RWPE2 (cell line): ENCODE data around the gene CACNA1H.
A peak's percentile ranks its signal among the peaks of the same experiment; 100 is the strongest.

Experiments
- ATAC-seq: fragments of 200-7000 bp; cut with Tn5 transposase; 3 replicates; pipeline ENCODE4 v1.9.1; 2021; ENCODE audit warnings: low read depth
- DNase-seq: peaks from one replicate; pipeline ENCODE4 v3.0.0-alpha.2; 2020; ENCODE audit warnings: low spot score
- H3K27ac ChIP-seq: fragments of 450-650 bp; 2 replicates; pipeline ENCODE4 v1.5.1; 2017; ENCODE audit warnings: mild to moderate bottlenecking; ENCODE audit not compliant: poor library complexity, severe bottlenecking
- H3K27me3 ChIP-seq: fragments of 250-450 bp; sonication (Bioruptor Pico); 2 replicates; pipeline ENCODE4 v1.5.1; 2021; ENCODE audit warnings: mild to moderate bottlenecking, moderate library complexity; ENCODE audit not compliant: insufficient read depth, poor library complexity, severe bottlenecking
- H3K36me3 ChIP-seq: fragments of 250-450 bp; sonication (Bioruptor Pico); 2 replicates; pipeline ENCODE4 v1.5.1; 2020; ENCODE audit warnings: low read depth, mild to moderate bottlenecking, moderate library complexity
- H3K4me1 ChIP-seq: fragments of 250-450 bp; sonication (Bioruptor Pico); 2 replicates; pipeline ENCODE4 v1.5.1; 2021; ENCODE audit warnings: mild to moderate bottlenecking, moderate library complexity; ENCODE audit not compliant: insufficient read depth, poor library complexity, severe bottlenecking
- H3K4me3 ChIP-seq: fragments of 250-450 bp; sonication (Bioruptor Pico); 2 replicates; pipeline ENCODE4 v1.5.1; 2021; ENCODE audit warnings: mild to moderate bottlenecking, moderate library complexity; ENCODE audit not compliant: severe bottlenecking
- H3K9me3 ChIP-seq: fragments of 250-450 bp; sonication (Bioruptor Pico); 2 replicates; pipeline ENCODE4 v1.5.1; 2021; ENCODE audit warnings: mild to moderate bottlenecking, moderate library complexity; ENCODE audit not compliant: severe bottlenecking
- TF ChIP-seq, protein P1 (sequence below): fragments of 450-650 bp; IDR thresholded peaks from one replicate; pipeline ENCODE4 v1.5.1; 2017; ENCODE audit warnings: mild to moderate bottlenecking, moderate library complexity; ENCODE audit not compliant: poor library complexity, severe bottlenecking

Gene CACNA1H

DNA sequence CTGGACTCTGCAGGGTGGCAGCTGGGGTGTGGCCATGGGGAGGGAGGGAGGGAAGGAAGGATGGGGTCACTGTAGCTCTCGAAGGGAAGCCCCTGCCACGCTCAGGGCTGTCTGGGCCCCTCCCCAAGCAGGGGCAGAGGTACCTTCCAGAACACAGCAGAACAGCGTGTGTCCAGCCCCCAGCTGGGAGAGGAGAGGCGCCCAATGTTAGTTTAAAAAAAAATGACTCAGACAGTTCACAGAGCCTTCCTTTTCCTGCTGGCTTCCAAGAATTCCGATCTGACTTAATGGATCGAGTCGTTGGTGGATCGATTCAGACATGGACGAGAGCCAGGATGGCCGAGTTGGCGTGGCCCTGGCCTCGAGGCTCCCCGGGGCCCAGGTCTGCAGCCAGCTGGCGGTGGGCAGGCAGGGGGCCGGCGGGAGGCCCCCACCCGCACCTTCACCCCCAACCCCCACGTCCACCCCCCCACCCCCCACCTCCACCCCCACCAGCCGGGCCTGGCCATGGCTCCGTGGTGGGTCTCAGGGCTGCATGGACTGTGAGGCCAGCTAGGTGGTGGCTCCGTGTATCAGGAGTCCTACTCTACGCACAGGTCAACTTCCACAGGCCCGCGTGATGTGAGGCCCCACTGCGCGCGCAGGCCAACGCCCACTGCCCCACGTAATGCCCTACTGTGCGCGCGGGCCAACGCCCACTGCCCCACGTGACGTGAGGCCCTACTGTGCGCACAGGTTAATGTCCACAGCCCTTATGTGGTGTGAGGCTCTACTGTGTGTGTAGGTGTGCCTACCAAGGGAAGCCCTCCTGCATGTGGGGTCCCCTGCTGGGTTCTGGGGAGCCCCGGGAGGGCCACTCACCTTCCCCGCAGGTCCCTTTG lies 21.8 kb downstream of the CACNA1H start:
- Histone ChIP-seq H3K4me1 (no peaks in the 10 kb centered on the region), H3K9me3 (no peaks in the 10 kb centered on the region), H3K27me3 (peaks cover 7% of the 10 kb centered on the region), H3K27ac (no peak overlapping the region), H3K36me3 (no peaks in the 10 kb centered on the region), H3K4me3 (no peak overlapping the region)
- TF ChIP-seq, protein P1, sequence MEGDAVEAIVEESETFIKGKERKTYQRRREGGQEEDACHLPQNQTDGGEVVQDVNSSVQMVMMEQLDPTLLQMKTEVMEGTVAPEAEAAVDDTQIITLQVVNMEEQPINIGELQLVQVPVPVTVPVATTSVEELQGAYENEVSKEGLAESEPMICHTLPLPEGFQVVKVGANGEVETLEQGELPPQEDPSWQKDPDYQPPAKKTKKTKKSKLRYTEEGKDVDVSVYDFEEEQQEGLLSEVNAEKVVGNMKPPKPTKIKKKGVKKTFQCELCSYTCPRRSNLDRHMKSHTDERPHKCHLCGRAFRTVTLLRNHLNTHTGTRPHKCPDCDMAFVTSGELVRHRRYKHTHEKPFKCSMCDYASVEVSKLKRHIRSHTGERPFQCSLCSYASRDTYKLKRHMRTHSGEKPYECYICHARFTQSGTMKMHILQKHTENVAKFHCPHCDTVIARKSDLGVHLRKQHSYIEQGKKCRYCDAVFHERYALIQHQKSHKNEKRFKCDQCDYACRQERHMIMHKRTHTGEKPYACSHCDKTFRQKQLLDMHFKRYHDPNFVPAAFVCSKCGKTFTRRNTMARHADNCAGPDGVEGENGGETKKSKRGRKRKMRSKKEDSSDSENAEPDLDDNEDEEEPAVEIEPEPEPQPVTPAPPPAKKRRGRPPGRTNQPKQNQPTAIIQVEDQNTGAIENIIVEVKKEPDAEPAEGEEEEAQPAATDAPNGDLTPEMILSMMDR: no peak
- DNase-seq: no peak
- 0 out of 3 replicates have a peak, but pooled peaks have one; percentile 13 for ATAC-seq

DNA sequence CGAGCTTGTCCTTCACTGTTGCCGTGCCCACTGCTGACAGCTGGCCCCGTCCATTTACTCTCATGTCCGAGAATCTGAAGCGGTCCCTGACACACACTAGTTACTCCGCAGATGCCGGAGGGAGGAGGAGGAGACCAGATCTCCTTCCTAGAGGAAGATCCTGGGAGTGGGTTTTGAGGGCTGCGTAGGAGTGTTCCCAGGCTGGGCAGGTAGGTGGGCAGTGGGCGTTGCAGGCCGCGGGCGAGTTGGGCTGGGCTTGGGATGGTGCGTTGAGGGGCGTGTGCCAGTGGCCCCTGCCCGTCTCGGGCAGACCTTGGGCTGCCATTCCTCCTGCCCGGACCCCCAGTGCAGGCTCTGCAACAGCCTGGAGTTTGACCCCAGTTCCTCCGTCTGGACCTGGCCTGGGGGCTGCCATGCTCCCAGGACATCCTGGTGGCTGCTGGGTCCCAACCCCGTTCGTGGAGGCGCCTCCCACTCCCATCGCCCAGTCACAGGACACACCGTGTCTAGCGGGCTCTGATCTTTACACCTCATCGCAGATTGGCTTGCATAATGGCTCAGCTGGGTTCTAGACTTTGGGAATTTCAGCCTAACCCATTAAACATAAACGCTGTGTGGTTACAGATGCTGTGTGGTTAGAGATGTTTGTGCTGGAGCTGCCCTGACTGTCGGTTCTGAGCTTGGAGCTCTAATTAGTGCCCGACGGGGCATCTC lies 22.8 kb downstream of the CACNA1H start:
- no peak for ATAC-seq
- no peak overlapping the region for H3K4me3 ChIP-seq
- TF ChIP-seq, protein P1: no peak
- H3K36me3 ChIP-seq: no peaks in the 10 kb centered on the region
- H3K27me3 ChIP-seq: no peaks in the 10 kb centered on the region
- H3K4me1 ChIP-seq: no peaks in the 10 kb centered on the region
- no peaks in the 10 kb centered on the region for H3K9me3 ChIP-seq
- DNase-seq: no peak
- no peak overlapping the region for H3K27ac ChIP-seq

DNA sequence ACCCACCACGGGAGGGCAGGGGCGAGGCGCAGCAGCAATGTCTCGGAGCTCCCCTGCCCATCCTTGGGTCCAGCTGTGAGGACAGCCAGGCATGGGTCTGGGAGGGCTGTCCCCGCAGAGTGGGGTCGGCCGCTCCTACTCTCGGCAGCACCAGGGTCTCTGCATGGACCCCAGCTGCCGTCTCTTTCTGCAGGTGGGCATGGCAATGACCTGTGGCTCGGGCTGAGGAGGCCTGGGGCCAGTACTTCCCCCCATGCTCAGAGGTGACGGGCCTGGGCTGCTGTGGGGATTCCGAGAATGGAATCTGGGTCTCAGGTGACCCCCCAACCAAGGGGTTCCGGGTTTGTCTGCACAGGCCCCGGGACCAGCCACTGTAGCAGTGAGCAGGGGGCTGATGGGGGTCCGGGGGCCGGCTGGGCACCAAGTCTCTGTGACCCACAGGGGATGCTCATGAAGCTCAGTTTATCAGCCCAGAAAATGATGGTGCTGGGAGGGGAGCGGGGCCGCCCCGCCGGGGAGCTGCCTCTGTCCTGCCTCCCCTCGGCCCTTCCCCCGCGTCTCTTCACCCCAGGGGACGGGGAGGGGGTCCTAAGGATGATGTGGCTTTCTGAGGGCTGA lies 23.5 kb downstream of the CACNA1H start:
- Histone ChIP-seq H3K27ac (no peak overlapping the region), H3K9me3 (no peaks in the 10 kb centered on the region), H3K27me3 (no peaks in the 10 kb centered on the region), H3K36me3 (no peaks in the 10 kb centered on the region), H3K4me3 (no peak overlapping the region), H3K4me1 (no peaks in the 10 kb centered on the region)
- DNase-seq (no peak), ATAC-seq (no peak)
- TF ChIP-seq, protein P1: no peak

DNA sequence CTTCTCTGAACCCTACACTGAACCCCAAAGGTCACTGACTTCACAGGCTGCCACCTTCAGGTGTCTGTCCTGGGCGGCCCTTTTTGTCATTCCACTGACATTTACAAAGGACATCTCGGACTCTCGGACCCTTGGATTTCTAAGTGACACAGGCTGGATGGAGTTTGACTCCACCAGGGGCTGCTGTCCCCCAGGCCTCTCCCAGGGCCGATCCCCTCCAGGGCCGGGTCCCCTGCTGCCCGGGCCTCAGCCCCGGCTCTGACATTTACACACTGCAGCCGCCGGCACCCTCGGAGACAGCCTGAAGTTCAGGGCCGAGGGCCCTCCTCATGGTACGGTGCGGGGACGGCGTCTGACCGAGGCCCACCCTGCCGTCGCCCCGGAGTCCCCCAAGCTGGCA lies 24.1 kb downstream of the CACNA1H start:
- ATAC-seq: no peak
- H3K4me3 ChIP-seq: no peak overlapping the region
- H3K4me1 ChIP-seq: no peaks in the 10 kb centered on the region
- no peaks in the 10 kb centered on the region for H3K9me3 ChIP-seq
- TF ChIP-seq, protein P1: no peak
- H3K27me3 ChIP-seq: no peaks in the 10 kb centered on the region
- no peak for DNase-seq
- no peaks in the 10 kb centered on the region for H3K36me3 ChIP-seq
- H3K27ac ChIP-seq: no peak overlapping the region
